OCI-LY1 (cell line): Measurements from ENCODE around the gene IL4R.

Experiments used
- H2AFZ ChIP-seq: fragments of 200-600 bp; sonication (generic), shearing (Covaris generic); 2 replicates; pipeline ENCODE4 v1.6.0; 2014; ENCODE audit warnings: antibody characterized with exemption, mild to moderate bottlenecking, low read length
- H3F3A ChIP-seq: fragments of 200-600 bp; sonication (generic), shearing (Covaris generic); 2 replicates; pipeline ENCODE4 v1.6.0; 2014; ENCODE audit warnings: mild to moderate bottlenecking, antibody characterized with exemption, low read length, moderate library complexity; ENCODE audit not compliant: insufficient read depth
- H3K27ac ChIP-seq: fragments of 200-600 bp; sonication (generic); 2 replicates; pipeline ENCODE4 v1.5.1; 2014; ENCODE audit warnings: low read length, mixed run types, mild to moderate bottlenecking, low read depth; ENCODE audit not compliant: poor library complexity, severe bottlenecking
- H3K27me3 ChIP-seq: fragments of 200-600 bp; sonication (generic); 2 replicates; pipeline ENCODE4 v1.6.0; 2014; ENCODE audit warnings: antibody characterized with exemption, mild to moderate bottlenecking, low read length, moderate library complexity; ENCODE audit not compliant: insufficient read depth
- H3K36me3 ChIP-seq: fragments of 200-600 bp; sonication (generic); 2 replicates; pipeline ENCODE4 v1.6.1; 2014; ENCODE audit warnings: mild to moderate bottlenecking, antibody characterized with exemption, low read length, moderate library complexity, mixed read lengths; ENCODE audit not compliant: insufficient read depth
- H3K4me1 ChIP-seq: fragments of 200-600 bp; sonication (generic); 2 replicates; pipeline ENCODE4 v1.5.1; 2014; ENCODE audit warnings: mild to moderate bottlenecking, low read length, moderate library complexity; ENCODE audit not compliant: insufficient read depth, severe bottlenecking
- H3K4me2 ChIP-seq: fragments of 200-600 bp; sonication (generic), shearing (Covaris generic); 2 replicates; pipeline ENCODE4 v1.6.1; 2014; ENCODE audit warnings: low read length
- H3K4me3 ChIP-seq: fragments of 200-600 bp; sonication (generic); 2 replicates; pipeline ENCODE4 v1.5.1; 2014; ENCODE audit warnings: low read length, low read depth, mild to moderate bottlenecking, mixed read lengths; ENCODE audit not compliant: poor library complexity, severe bottlenecking
- H3K79me2 ChIP-seq: fragments of 200-600 bp; shearing (Covaris generic); 2 replicates; pipeline ENCODE4 v1.6.1; 2016; ENCODE audit warnings: mixed run types, low read length, mixed read lengths; ENCODE audit not compliant: insufficient read depth
- H3K9ac ChIP-seq: fragments of 200-600 bp; sonication (generic), shearing (Covaris generic); 2 replicates; pipeline ENCODE4 v1.6.1; 2014; ENCODE audit warnings: mild to moderate bottlenecking, low read length, mixed read lengths
- H3K9me2 ChIP-seq: fragments of 200-600 bp; sonication (generic), shearing (Covaris generic); 2 replicates; pipeline ENCODE4 v1.6.1; 2014; ENCODE audit warnings: low read depth, mild to moderate bottlenecking, low read length, mixed read lengths
- H3K9me3 ChIP-seq: fragments of 200-600 bp; shearing (Covaris generic); 2 replicates; pipeline ENCODE4 v1.6.1; 2014; ENCODE audit warnings: low read length, mixed read lengths
- H4K20me1 ChIP-seq: fragments of 200-600 bp; sonication (generic), shearing (Covaris generic); 2 replicates; pipeline ENCODE4 v1.6.0; 2016; ENCODE audit warnings: mild to moderate bottlenecking, low read length; ENCODE audit not compliant: insufficient read depth
- CTCF ChIP-seq: fragments of 200-600 bp; sonication (generic), shearing (Covaris generic); IDR thresholded peaks from 2 replicates; pipeline ENCODE4 v1.5.1; 2017; ENCODE audit warnings: mild to moderate bottlenecking, antibody characterized with exemption, low read length, moderate library complexity, mixed read lengths
- EZH2 ChIP-seq: fragments of 200-600 bp; sonication (generic), shearing (Covaris generic); IDR thresholded peaks from 2 replicates; pipeline ENCODE4 v1.8.0; 2017; ENCODE audit warnings: borderline replicate concordance, mixed run types, mild to moderate bottlenecking, antibody characterized with exemption, low read length, moderate library complexity, mixed read lengths

IL4R gene

DNA sequence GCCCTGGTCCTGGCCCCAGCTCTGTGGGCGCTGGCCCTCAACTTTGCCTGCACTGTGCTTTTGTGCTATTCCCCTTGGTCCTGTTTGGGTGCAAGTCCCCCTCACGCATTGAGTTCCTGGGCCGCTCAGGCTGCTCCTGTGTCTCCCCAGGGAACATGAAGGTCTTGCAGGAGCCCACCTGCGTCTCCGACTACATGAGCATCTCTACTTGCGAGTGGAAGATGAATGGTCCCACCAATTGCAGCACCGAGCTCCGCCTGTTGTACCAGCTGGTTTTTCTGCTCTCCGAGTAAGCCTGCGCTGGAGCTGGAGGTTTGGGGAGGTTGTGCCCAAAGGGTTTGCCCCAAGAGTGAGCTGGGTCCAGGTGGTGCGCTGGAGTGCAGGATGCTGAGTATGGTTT lies 28.2 kb downstream of the IL4R start:
- H3K9me3 ChIP-seq = no peaks in the 10 kb centered on the region
- H3K79me2 ChIP-seq = no peaks in the 10 kb centered on the region
- H3K36me3 ChIP-seq = peaks cover 68% of the 10 kb centered on the region
- no peaks in the 10 kb centered on the region for H3K9me2 ChIP-seq
- H3K4me1 ChIP-seq = no peaks in the 10 kb centered on the region
- no peak overlapping the region for H3K4me3 ChIP-seq
- H3K9ac ChIP-seq = no peak overlapping the region
- no peaks in the 10 kb centered on the region for H3F3A ChIP-seq
- no peak overlapping the region for H3K4me2 ChIP-seq
- TF ChIP-seq EZH2 (no peak), CTCF (no peak)
- no peaks in the 10 kb centered on the region for H3K27me3 ChIP-seq
- no peak overlapping the region for H3K27ac ChIP-seq
- H2AFZ ChIP-seq = no peak overlapping the region
- no peaks in the 10 kb centered on the region for H4K20me1 ChIP-seq

GRCh38 chr16:27344721-27345120 lies 30.9 kb downstream of the IL4R start:
- TF ChIP-seq CTCF = no peak
- no peak for TF ChIP-seq EZH2
- Histone ChIP-seq H2AFZ (no peak overlapping the region), H3K27me3 (no peaks in the 10 kb centered on the region), H3K9ac (no peak overlapping the region), H3K9me3 (no peaks in the 10 kb centered on the region), H3K4me1 (no peaks in the 10 kb centered on the region), H3K4me3 (no peak overlapping the region), H3K27ac (no peak overlapping the region), H3K9me2 (no peaks in the 10 kb centered on the region), H4K20me1 (no peaks in the 10 kb centered on the region), H3F3A (no peaks in the 10 kb centered on the region), H3K4me2 (no peak overlapping the region), H3K36me3 (peaks cover 73% of the 10 kb centered on the region), H3K79me2 (no peaks in the 10 kb centered on the region)

DNA sequence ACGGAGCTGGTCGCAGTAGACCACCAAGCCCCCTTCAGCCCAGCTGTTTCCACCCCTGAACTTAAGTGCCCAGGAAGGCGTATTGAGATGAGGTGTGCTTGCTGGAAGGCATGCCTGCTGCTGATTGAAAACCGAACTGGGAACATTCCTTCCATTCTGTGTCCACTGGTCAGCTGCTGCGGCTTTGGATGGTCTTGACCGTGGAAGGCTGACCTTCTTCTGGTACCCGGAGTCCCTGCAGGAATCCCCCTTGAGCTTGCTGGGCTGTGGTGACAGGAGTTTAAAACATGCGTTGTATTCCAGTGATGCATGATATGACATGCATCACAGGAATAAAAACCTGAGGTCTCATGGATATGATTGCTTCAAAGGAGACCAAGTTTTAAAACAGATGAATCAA lies 31.4 kb downstream of the IL4R start:
- H3K4me2 ChIP-seq = no peak overlapping the region
- H3K4me1 ChIP-seq = no peaks in the 10 kb centered on the region
- no peak overlapping the region for H3K27ac ChIP-seq
- H3K36me3 ChIP-seq = peaks cover 73% of the 10 kb centered on the region
- H3F3A ChIP-seq = no peaks in the 10 kb centered on the region
- no peaks in the 10 kb centered on the region for H4K20me1 ChIP-seq
- no peak overlapping the region for H3K9ac ChIP-seq
- H3K9me2 ChIP-seq = no peaks in the 10 kb centered on the region
- H3K27me3 ChIP-seq = no peaks in the 10 kb centered on the region
- H2AFZ ChIP-seq = no peak overlapping the region
- H3K4me3 ChIP-seq = no peak overlapping the region
- no peak for TF ChIP-seq CTCF
- TF ChIP-seq EZH2 = no peak
- no peaks in the 10 kb centered on the region for H3K79me2 ChIP-seq
- no peaks in the 10 kb centered on the region for H3K9me3 ChIP-seq
